Neural cell (in vitro differentiated cells): ENCODE data around the gene MPPED2. TPM values are rescaled to one million over a fixed set of nuclear protein-coding genes. Genes with fewer than 3 reads are reported as not detected.

ENCODE experiments used
- H2AFZ ChIP-seq: fragments of 200-600, 300-800 bp; sonication (generic), shearing (Covaris generic); 2 replicates; pipeline ENCODE4 v1.6.0; 2014; ENCODE audit warnings: low read depth, mild to moderate bottlenecking, antibody characterized with exemption, low read length, moderate library complexity
- H3F3A ChIP-seq: fragments of 200-600 bp; shearing (Covaris generic); 2 replicates; pipeline ENCODE4 v1.6.1; 2016; ENCODE audit warnings: mild to moderate bottlenecking, moderate library complexity, mixed read lengths, antibody characterized with exemption, low read length; ENCODE audit not compliant: insufficient read depth, poor library complexity, severe bottlenecking
- H3K27ac ChIP-seq: fragments of 200-600, 300-800 bp; sonication (generic), shearing (Covaris generic); 2 replicates; pipeline ENCODE4 v1.5.1; 2014; ENCODE audit warnings: mild to moderate bottlenecking, low read length, moderate library complexity
- H3K27me3 ChIP-seq: fragments of 300-800, 200-600 bp; sonication (generic), shearing (Covaris generic); 2 replicates; pipeline ENCODE4 v1.6.0; 2014; ENCODE audit warnings: mild to moderate bottlenecking, low read depth, low read length, moderate library complexity; ENCODE audit not compliant: insufficient read depth
- H3K36me3 ChIP-seq: fragments of 300-800, 200-600 bp; sonication (generic), shearing (Covaris generic); 2 replicates; pipeline ENCODE4 v1.5.1; 2014; ENCODE audit warnings: mild to moderate bottlenecking, antibody characterized with exemption, low read length, moderate library complexity; ENCODE audit not compliant: insufficient read depth
- H3K4me2 ChIP-seq: fragments of 300-800, 200-600 bp; sonication (generic), shearing (Covaris generic); 2 replicates; pipeline ENCODE4 v1.6.0; 2014; ENCODE audit warnings: mild to moderate bottlenecking, low read length
- H3K4me3 ChIP-seq: fragments of 300-800, 200-600 bp; sonication (generic), shearing (Covaris generic); 2 replicates; pipeline ENCODE4 v1.5.1; 2014; ENCODE audit warnings: mild to moderate bottlenecking, low read length, moderate library complexity
- H3K79me2 ChIP-seq: fragments of 200-600 bp; shearing (Covaris generic); replicated peaks from 2 replicates; pipeline ENCODE4 v1.6.0; 2014; ENCODE audit warnings: mild to moderate bottlenecking, low read length, moderate library complexity; ENCODE audit not compliant: insufficient read depth
- H3K9ac ChIP-seq: fragments of 300-800, 200-600 bp; sonication (generic), shearing (Covaris generic); 2 replicates; pipeline ENCODE4 v1.6.1; 2016; ENCODE audit warnings: mild to moderate bottlenecking, low read length, mixed read lengths
- H3K9me2 ChIP-seq: fragments of 200-600 bp; shearing (Covaris generic); 2 replicates; pipeline ENCODE4 v1.6.1; 2016; ENCODE audit warnings: mild to moderate bottlenecking, low read length, mixed read lengths; ENCODE audit not compliant: insufficient read depth
- H3K9me3 ChIP-seq: fragments of 200-600, 300-800 bp; sonication (generic), shearing (Covaris generic); 2 replicates; pipeline ENCODE4 v1.6.1; 2016; ENCODE audit warnings: mild to moderate bottlenecking, mixed run types, low read length, moderate library complexity, mixed read lengths
- H4K20me1 ChIP-seq: fragments of 200-600 bp; shearing (Covaris generic); 2 replicates; pipeline ENCODE4 v1.6.1; 2016; ENCODE audit warnings: mild to moderate bottlenecking, mixed run types; ENCODE audit not compliant: insufficient read depth
- EP300 ChIP-seq: fragments of 450-650 bp; conservative IDR thresholded peaks from 2 replicates; pipeline ENCODE4 v1.6.1; 2014; ENCODE audit warnings: antibody characterized with exemption, mild to moderate bottlenecking, moderate library complexity; ENCODE audit not compliant: poor library complexity, severe bottlenecking
- EZH2 ChIP-seq: fragments of 200-600, 300-800 bp; shearing (Covaris generic), sonication (generic); IDR thresholded peaks from 2 replicates; pipeline ENCODE4 v1.6.1; 2014; ENCODE audit warnings: antibody characterized with exemption, low read length, borderline replicate concordance, mild to moderate bottlenecking; ENCODE audit not compliant: insufficient read depth, poor library complexity, severe bottlenecking
- MXI1 ChIP-seq: fragments of 450-650 bp; conservative IDR thresholded peaks from 2 replicates; pipeline ENCODE4 v1.6.1; 2014; ENCODE audit warnings: antibody characterized with exemption, mild to moderate bottlenecking; ENCODE audit not compliant: poor library complexity, severe bottlenecking
- POLR2AphosphoS5 ChIP-seq: IDR thresholded peaks from 2 replicates; pipeline ENCODE4 v1.6.1; 2012
- RAD21 ChIP-seq: fragments of 450-650 bp; conservative IDR thresholded peaks from 2 replicates; pipeline ENCODE4 v1.6.1; 2014; ENCODE audit warnings: antibody characterized with exemption, mild to moderate bottlenecking, moderate library complexity
- REST ChIP-seq: IDR thresholded peaks from 2 replicates; pipeline ENCODE4 v1.6.1; 2012; ENCODE audit warnings: borderline replicate concordance
- SMC3 ChIP-seq: fragments of 450-650 bp; conservative IDR thresholded peaks from 2 replicates; pipeline ENCODE4 v1.6.1; 2014; ENCODE audit warnings: antibody characterized with exemption, mild to moderate bottlenecking, moderate library complexity; ENCODE audit not compliant: poor library complexity
- TAF1 ChIP-seq: IDR thresholded peaks from 2 replicates; pipeline ENCODE4 v1.6.1; 2012; ENCODE audit warnings: low read depth
- polyA plus RNA-seq: library from polyadenylated mRNA; depleted of rRNA; stranded (reverse); fragments of >200 nt; gene quantifications from 2 replicates; pipeline ENCODE4 v1.2.3, GENCODE V29; 2014
- TF ChIP-seq, protein P1 (sequence below): fragments of 450-650 bp; IDR thresholded peaks from 2 replicates; pipeline ENCODE4 v1.5.1; 2014; ENCODE audit warnings: antibody characterized with exemption, mild to moderate bottlenecking, moderate library complexity; ENCODE audit not compliant: poor library complexity, severe bottlenecking

The MPPED2 gene
- polyA plus RNA-seq, 1 donor from 2014 or later, result 99.7 TPM

DNA sequence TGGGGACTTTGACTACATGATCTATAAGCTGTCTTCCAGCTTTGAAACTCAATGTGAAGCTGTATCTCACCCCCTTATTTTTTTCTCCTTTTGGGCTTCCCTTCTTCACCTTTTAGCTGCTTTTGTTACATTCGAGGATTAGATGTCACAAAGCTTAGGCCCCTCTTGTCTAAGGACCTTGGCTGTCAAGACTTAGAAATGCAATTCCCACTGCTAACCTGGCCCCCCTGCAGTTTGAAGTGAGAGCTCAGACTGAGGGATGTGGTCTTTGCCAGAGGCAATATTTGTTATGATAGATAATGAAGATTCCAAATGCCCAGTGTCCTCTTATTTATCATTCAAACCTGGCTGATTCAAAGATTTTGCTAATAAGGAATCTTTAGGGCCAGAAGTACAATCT lies 135.0 kb downstream of the MPPED2 start:
- no peak overlapping the region for H3K4me2 ChIP-seq
- no peaks in the 10 kb centered on the region for H3K9me3 ChIP-seq
- no peak overlapping the region for H3K27ac ChIP-seq
- peaks cover 7% of the 10 kb centered on the region for H3K79me2 ChIP-seq
- H2AFZ ChIP-seq, result no peak overlapping the region
- H3K4me3 ChIP-seq, result no peak overlapping the region
- H4K20me1 ChIP-seq, result no peaks in the 10 kb centered on the region
- no peaks in the 10 kb centered on the region for H3F3A ChIP-seq
- H3K9ac ChIP-seq, result no peak overlapping the region
- H3K9me2 ChIP-seq, result no peaks in the 10 kb centered on the region
- TF ChIP-seq REST (no peak), EP300 (no peak), EZH2 (no peak), SMC3 (no peak), RAD21 (no peak)
- TF ChIP-seq, protein P1, sequence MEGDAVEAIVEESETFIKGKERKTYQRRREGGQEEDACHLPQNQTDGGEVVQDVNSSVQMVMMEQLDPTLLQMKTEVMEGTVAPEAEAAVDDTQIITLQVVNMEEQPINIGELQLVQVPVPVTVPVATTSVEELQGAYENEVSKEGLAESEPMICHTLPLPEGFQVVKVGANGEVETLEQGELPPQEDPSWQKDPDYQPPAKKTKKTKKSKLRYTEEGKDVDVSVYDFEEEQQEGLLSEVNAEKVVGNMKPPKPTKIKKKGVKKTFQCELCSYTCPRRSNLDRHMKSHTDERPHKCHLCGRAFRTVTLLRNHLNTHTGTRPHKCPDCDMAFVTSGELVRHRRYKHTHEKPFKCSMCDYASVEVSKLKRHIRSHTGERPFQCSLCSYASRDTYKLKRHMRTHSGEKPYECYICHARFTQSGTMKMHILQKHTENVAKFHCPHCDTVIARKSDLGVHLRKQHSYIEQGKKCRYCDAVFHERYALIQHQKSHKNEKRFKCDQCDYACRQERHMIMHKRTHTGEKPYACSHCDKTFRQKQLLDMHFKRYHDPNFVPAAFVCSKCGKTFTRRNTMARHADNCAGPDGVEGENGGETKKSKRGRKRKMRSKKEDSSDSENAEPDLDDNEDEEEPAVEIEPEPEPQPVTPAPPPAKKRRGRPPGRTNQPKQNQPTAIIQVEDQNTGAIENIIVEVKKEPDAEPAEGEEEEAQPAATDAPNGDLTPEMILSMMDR, result no peak
- no peaks in the 10 kb centered on the region for H3K27me3 ChIP-seq
- H3K36me3 ChIP-seq, result no peaks in the 10 kb centered on the region

DNA sequence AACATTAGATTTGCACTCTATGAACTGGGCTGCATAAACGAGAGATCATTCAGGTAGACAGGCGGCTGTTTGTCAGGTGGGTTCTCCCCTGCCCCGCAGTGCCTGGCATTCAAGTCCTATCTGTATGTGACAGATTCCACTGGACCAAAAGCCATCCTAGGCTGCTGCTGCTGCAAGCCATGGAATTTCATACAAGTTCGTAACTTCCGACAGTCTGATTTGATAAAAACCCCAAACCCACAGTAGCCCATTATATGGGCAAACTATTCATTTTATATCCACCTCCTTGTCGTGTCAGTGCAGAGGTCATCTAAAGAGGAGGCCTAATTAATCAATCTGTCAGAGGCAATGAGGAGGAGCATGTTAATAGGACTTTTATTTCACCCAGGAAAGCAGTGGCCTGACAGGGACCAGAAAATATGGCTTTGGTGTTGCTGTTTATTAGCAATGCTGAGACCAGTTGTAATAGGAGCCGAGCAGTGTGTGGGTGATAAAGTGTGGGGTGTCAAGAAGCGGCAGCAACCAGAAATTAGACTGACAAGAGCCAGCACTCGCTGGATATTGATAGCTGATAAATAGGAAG lies 139.0 kb downstream of the MPPED2 start:
- Histone ChIP-seq H3K79me2 (peaks cover 3% of the 10 kb centered on the region), H3K27ac (no peak overlapping the region), H3K4me2 (no peak overlapping the region), H2AFZ (no peak overlapping the region), H3K36me3 (no peaks in the 10 kb centered on the region), H3F3A (no peaks in the 10 kb centered on the region), H3K4me3 (no peak overlapping the region), H4K20me1 (no peaks in the 10 kb centered on the region), H3K9ac (no peak overlapping the region), H3K9me2 (no peaks in the 10 kb centered on the region), H3K9me3 (no peaks in the 10 kb centered on the region), H3K27me3 (no peaks in the 10 kb centered on the region)
- TF ChIP-seq SMC3, result no peak
- no peak for TF ChIP-seq TAF1
- TF ChIP-seq EZH2, result no peak
- TF ChIP-seq EP300, result no peak
- no peak for TF ChIP-seq RAD21
- TF ChIP-seq REST, result no peak
- TF ChIP-seq MXI1, result no peak
- TF ChIP-seq, protein P1, result no peak
- TF ChIP-seq POLR2AphosphoS5, result no peak
